SK-N-SH (cell line): ENCODE data around the gene DDRGK1. TPM values are rescaled to one million over a fixed set of nuclear protein-coding genes. Genes with fewer than 3 reads are reported as not detected.

Experiments used
- CTCF ChIA-PET: fragments of 300-600, 350-600 bp; formaldehyde crosslinking; extraction: SDS; loops from one replicate; lab custom pipeline; 2021; lab: Yijun Ruan, JAX
- POLR2A ChIA-PET: fragments of 350-600 bp; sonication (Branson Sonifier 250); formaldehyde crosslinking; extraction: SDS; loops from one replicate; lab custom pipeline; 2020; ENCODE audit warnings: antibody characterized with exemption, inconsistent platforms; lab: Yijun Ruan, JAX
- DNase-seq: peaks from one replicate; pipeline ENCODE4 v3.0.0; 2012
- H2AFZ ChIP-seq: fragments of 200-600 bp; sonication (generic); 2 replicates; pipeline ENCODE4 v1.8.1; 2016; ENCODE audit warnings: antibody characterized with exemption, mild to moderate bottlenecking, low read depth
- H3F3A ChIP-seq: fragments of 200-600 bp; sonication (generic); replicated peaks from 2 replicates; pipeline ENCODE3; 2016; ENCODE audit warnings: antibody characterized with exemption, mild to moderate bottlenecking; ENCODE audit not compliant: insufficient read depth
- H3K27ac ChIP-seq, 2 experiments: fragments of 200-500 bp in 1 of 2; fragments of 200-600 bp in 1 of 2; sonication (Bioruptor generic) in 1 of 2; sonication (generic), shearing (Covaris generic) in 1 of 2; 2 replicates each; pipeline versions ENCODE4 v1.5.1 to v1.6.1; 2014 to 2016; ENCODE audit warnings: low read depth in 2 of 2, inconsistent platforms in 1 of 2, low read length in 1 of 2, mild to moderate bottlenecking in 1 of 2, mixed read lengths in 1 of 2
- H3K27me3 ChIP-seq: fragments of 200-600 bp; sonication (generic), shearing (Covaris generic); 2 replicates; pipeline ENCODE4 v1.6.1; 2016; ENCODE audit warnings: mixed run types; ENCODE audit not compliant: insufficient read depth
- H3K36me3 ChIP-seq, 2 experiments: fragments of 200-500 bp in 1 of 2; fragments of 200-600 bp in 1 of 2; sonication (Bioruptor generic) in 1 of 2; sonication (generic) in 1 of 2; replicated peaks in 1 of 2; 2 replicates each; pipeline versions ENCODE3 to v1.5.1; 2014 to 2016; ENCODE audit warnings: low read length in 1 of 2, mild to moderate bottlenecking in 1 of 2; ENCODE audit not compliant: insufficient read depth in 2 of 2, control insufficient read depth in 1 of 2
- H3K4me1 ChIP-seq, 2 experiments: fragments of 200-500 bp in 1 of 2; fragments of 200-600 bp in 1 of 2; sonication (Bioruptor generic) in 1 of 2; sonication (generic), shearing (Covaris generic) in 1 of 2; 2 replicates each; pipeline versions ENCODE4 v1.5.1 to v1.6.1; 2014 to 2016; ENCODE audit warnings: low read depth in 1 of 2, low read length in 1 of 2, mixed run types in 1 of 2; ENCODE audit not compliant: insufficient read depth in 2 of 2, control insufficient read depth in 1 of 2
- H3K4me2 ChIP-seq: fragments of 200-600 bp; sonication (generic), shearing (Covaris generic); 2 replicates; pipeline ENCODE4 v1.6.1; 2017; ENCODE audit warnings: mixed run types
- H3K4me3 ChIP-seq, 2 experiments: fragments of 200-500 bp in 1 of 2; fragments of 200-600 bp in 1 of 2; sonication (Bioruptor generic) in 1 of 2; sonication (generic), shearing (Covaris generic) in 1 of 2; 2 replicates each; pipeline versions ENCODE4 v1.5.1 to v1.8.1; 2014 to 2016; ENCODE audit warnings: low read depth in 2 of 2, inconsistent platforms in 1 of 2, low read length in 1 of 2, mild to moderate bottlenecking in 1 of 2, mixed read lengths in 1 of 2, moderate library complexity in 1 of 2
- H3K79me2 ChIP-seq: fragments of 200-600 bp; sonication (generic); 2 replicates; pipeline ENCODE4 v1.8.1; 2017; ENCODE audit warnings: mild to moderate bottlenecking; ENCODE audit not compliant: insufficient read depth
- H3K9ac ChIP-seq: fragments of 200-600 bp; sonication (generic); 2 replicates; pipeline ENCODE4 v1.6.1; 2017; ENCODE audit warnings: mixed run types
- H3K9me2 ChIP-seq: fragments of 200-600 bp; sonication (generic); 2 replicates; pipeline ENCODE4 v1.6.1; 2017; ENCODE audit warnings: mixed run types
- H3K9me3 ChIP-seq: fragments of 200-600 bp; sonication (generic); 2 replicates; pipeline ENCODE4 v1.6.1; 2017; ENCODE audit warnings: mixed run types, mild to moderate bottlenecking, moderate library complexity
- H4K20me1 ChIP-seq: fragments of 200-600 bp; sonication (generic); 2 replicates; pipeline ENCODE4 v1.6.1; 2017; ENCODE audit warnings: mild to moderate bottlenecking, mixed run types; ENCODE audit not compliant: insufficient read depth
- CHD2 ChIP-seq: fragments of 150-350 bp; IDR thresholded peaks from 2 replicates; pipeline ENCODE4 v1.6.1; 2018; ENCODE audit warnings: low read length; ENCODE audit not compliant: partially characterized antibody
- CTCF ChIP-seq: fragments of 200-600 bp; sonication (generic); IDR thresholded peaks from 2 replicates; pipeline ENCODE4 v1.6.1; 2017; ENCODE audit warnings: antibody characterized with exemption, mild to moderate bottlenecking, moderate library complexity
- EZH2phosphoT487 ChIP-seq: fragments of 200-600 bp; sonication (generic); IDR thresholded peaks from 2 replicates; pipeline ENCODE4 v1.6.1; 2017; ENCODE audit warnings: low read depth, mixed run types, mild to moderate bottlenecking, antibody characterized with exemption, moderate library complexity, borderline replicate concordance
- FOSL2 ChIP-seq: IDR thresholded peaks from 2 replicates; pipeline ENCODE4 v1.4.0; 2012; ENCODE audit warnings: low read depth, mild to moderate bottlenecking, moderate library complexity, borderline replicate concordance
- NFIC ChIP-seq: IDR thresholded peaks from 2 replicates; pipeline ENCODE4 v1.4.0; 2012; ENCODE audit warnings: borderline replicate concordance
- RAD21 ChIP-seq: IDR thresholded peaks from 2 replicates; pipeline ENCODE4 v1.6.1; 2012; ENCODE audit warnings: mild to moderate bottlenecking, low read length
- RCOR1 ChIP-seq: fragments of 150-350 bp; IDR thresholded peaks from 2 replicates; pipeline ENCODE4 v1.6.1; 2017; ENCODE audit warnings: antibody characterized with exemption, low read length
- REST ChIP-seq: IDR thresholded peaks from 2 replicates; pipeline ENCODE4 v1.6.1; 2012; ENCODE audit warnings: mild to moderate bottlenecking, low read depth, low read length, moderate library complexity
- RFX5 ChIP-seq: IDR thresholded peaks from 2 replicates; pipeline ENCODE4 v1.6.1; 2012; ENCODE audit warnings: mild to moderate bottlenecking, improper control_type of control experiment, low read length
- RXRA ChIP-seq: IDR thresholded peaks from 2 replicates; pipeline ENCODE4 v1.4.0; 2012; ENCODE audit warnings: low read depth, mild to moderate bottlenecking, borderline replicate concordance
- SIN3A ChIP-seq: IDR thresholded peaks from 2 replicates; pipeline ENCODE4 v1.6.1; 2012; ENCODE audit warnings: low read depth, mild to moderate bottlenecking, low read length, moderate library complexity, borderline replicate concordance
- SMC3 ChIP-seq: IDR thresholded peaks from 2 replicates; pipeline ENCODE4 v1.6.1; 2012; ENCODE audit warnings: low read depth, low read length, improper control_type of control experiment
- TCF12 ChIP-seq: IDR thresholded peaks from 2 replicates; pipeline ENCODE4 v1.4.0; 2012
- TEAD4 ChIP-seq: IDR thresholded peaks from 2 replicates; pipeline ENCODE4 v1.4.0; 2012; ENCODE audit warnings: mild to moderate bottlenecking, borderline replicate concordance; ENCODE audit not compliant: insufficient read depth
- USF1 ChIP-seq: IDR thresholded peaks from 2 replicates; pipeline ENCODE4 v1.4.0; 2012; ENCODE audit warnings: low read depth, borderline replicate concordance
- ZBTB33 ChIP-seq: IDR thresholded peaks from 2 replicates; pipeline ENCODE4 v1.4.0; 2012; ENCODE audit warnings: low read depth, borderline replicate concordance
- WGBS: methylation state at CpG from one replicate; pipeline ENCODE4 v1.1.6; 2017; ENCODE audit warnings: low lambda C conversion rate; 5-methylcytosine and 5-hydroxymethylcytosine counted together
- polyA plus RNA-seq, 3 experiments: library from polyadenylated mRNA; depleted of rRNA; stranded (reverse); fragments of >200 nt; gene quantifications; 2 replicates each; pipeline ENCODE4 v1.2.3, GENCODE V29; 2012

The DDRGK1 gene
- polyA plus RNA-seq, 1 of the 3 experiments (the other 2 are of a cell fraction) = 70.6 TPM

- Histone ChIP-seq H3K9me2 (no peaks in the 10 kb centered on the region), H3K4me1 (peaks cover 0 to 5% of the 10 kb centered on the region in 2 experiments; a peak in 1 of 4 replicates), H4K20me1 (no peaks in the 10 kb centered on the region), H3K36me3 (no peaks in the 10 kb centered on the region), H3K27ac (no peak overlapping the region), H3K4me2 (no peak overlapping the region), H3K27me3 (no peaks in the 10 kb centered on the region), H3K79me2 (peaks cover 2% of the 10 kb centered on the region; the same call in 1 of the 2 replicates), H3K9ac (no peak overlapping the region), H3F3A (peaks cover 11% of the 10 kb centered on the region), H3K9me3 (no peaks in the 10 kb centered on the region)
- no peak for DNase-seq
- POLR2A ChIA-PET = no interaction called here
- CTCF ChIA-PET = interaction anchor here (1.5 kb wide), 1 partner anchor 111 kb away, joined by 6 read pairs; no protein-coding TSS in a partner anchor
- WGBS = 93% methylated on average over 34 of the region's 41 CpGs
- TF ChIP-seq ZBTB33 = no peak
- TF ChIP-seq RCOR1 = no peak
- TF ChIP-seq USF1 = no peak
- TF ChIP-seq RXRA = no peak
- TF ChIP-seq EZH2phosphoT487 = no peak
- TF ChIP-seq SMC3 = no peak
- TF ChIP-seq CHD2 = no peak
- TF ChIP-seq REST = no peak
- TF ChIP-seq SIN3A = no peak
- no peak for TF ChIP-seq NFIC
- TF ChIP-seq TEAD4 = no peak
- TF ChIP-seq RFX5 = no peak
- no peak for TF ChIP-seq CTCF
- TF ChIP-seq RAD21 = no peak
- TF ChIP-seq FOSL2 = no peak
- no peak for TF ChIP-seq TCF12
- TF ChIP-seq, all 33 proteins: peak for 0
- Histone ChIP-seq H2AFZ (no peak overlapping the region), H3K4me3 (no peak overlapping the region)
Measured at GRCh38 chr20:3164763-3165410, 39.6 kb downstream of the DDRGK1 start.
